ENCODE data around the gene BOC. TPM values are rescaled to one million over a fixed set of nuclear protein-coding genes. Genes with fewer than 3 reads are reported as not detected.

The BOC gene
- total and polyA plus RNA-seq, 2 of the 8 experiments (the other 6 are each of a cell fraction or from before 2014, with no cell fraction given), result 6.9 to 9.3 TPM

GRCh38 chr3:113212150-113212843, 940 bp downstream of the BOC start (continued):
- TF ChIP-seq CTCF (IDR thresholded peaks at IDR 0.05; ENCODE audit: control extremely low read depth in 1 of 3, insufficient read depth in 1 of 3, low read depth in 1 of 3, low read length in 3 of 3) (0 out of 4 replicates have a peak, but pooled peaks of 1 of the 3 experiments have one; percentile 0), ATF3 (IDR thresholded peaks at IDR 0.05; ENCODE audit: insufficient read depth, low read depth, low read length) (no peak), JUN (IDR thresholded peaks at IDR 0.05; ENCODE audit: low read depth, low read length) (no peak), TBP (IDR thresholded peaks at IDR 0.05; ENCODE audit: low read depth, low read length) (no peak), BCL11A (IDR thresholded peaks at IDR 0.05; ENCODE audit: low read depth in 2 of 2, low read length in 2 of 2) (no peak), ASH2L (IDR thresholded peaks at IDR 0.05; ENCODE audit: low read length) (peak; percentile 31), KDM4A (IDR thresholded peaks at IDR 0.05; ENCODE audit: low read depth, low read length, severe bottlenecking) (peak; percentile 38), EP300 (IDR thresholded peaks at IDR 0.05; ENCODE audit: borderline replicate concordance in 1 of 2, low read depth in 2 of 2, low read length in 2 of 2) (no peak), JUND (IDR thresholded peaks at IDR 0.05; ENCODE audit: low read length) (no peak), CHD1 (IDR thresholded peaks at IDR 0.05; ENCODE audit: low read depth, low read length) (no peak), HDAC2 (IDR thresholded peaks at IDR 0.05; ENCODE audit: borderline replicate concordance in 1 of 2, low read depth in 2 of 2, low read length in 2 of 2) (peak in 1 of 2 experiments; percentile 30; a peak in 1 of 4 replicates), EGR1 (IDR thresholded peaks at IDR 0.05; ENCODE audit: borderline replicate concordance, low read depth, low read length) (no peak), USF2 (IDR thresholded peaks at IDR 0.05; ENCODE audit: low read length) (no peak)
